HAP-1 (cell line): ENCODE results near the gene FGF12.

ENCODE experiments used
- DNase-seq, 2 experiments: peaks; one replicate each; pipeline ENCODE4 v3.0.0-alpha.2; 2016 to 2020; ENCODE audit warnings: low spot score in 2 of 2
- H3K27me3 ChIP-seq: fragments of 250-450 bp; sonication (Bioruptor Pico); 2 replicates; pipeline ENCODE4 v1.5.1; 2020; ENCODE audit warnings: low read depth, mild to moderate bottlenecking, moderate library complexity
- H3K36me3 ChIP-seq: fragments of 250-450 bp; sonication (Bioruptor Pico); replicated peaks from 2 replicates; pipeline ENCODE4 v1.5.1; 2020; ENCODE audit warnings: mild to moderate bottlenecking
- H3K4me1 ChIP-seq: fragments of 250-450 bp; sonication (Bioruptor Pico); 2 replicates; pipeline ENCODE4 v1.5.1; 2020; ENCODE audit warnings: mild to moderate bottlenecking
- H3K4me3 ChIP-seq: fragments of 250-450 bp; sonication (Bioruptor Pico); 2 replicates; pipeline ENCODE4 v1.5.1; 2020; ENCODE audit warnings: mild to moderate bottlenecking, moderate library complexity
- H3K9me3 ChIP-seq: fragments of 250-450 bp; sonication (Bioruptor Pico); 2 replicates; pipeline ENCODE4 v1.5.1; 2020; ENCODE audit warnings: mild to moderate bottlenecking, moderate library complexity
- in situ Hi-C: fragments of 300-500 bp; cut with MboI; formaldehyde crosslinking; loops from 3 replicates; pipeline ENCODE4 v1.14.3; 2020; ENCODE audit warnings: low sequenced_read_pairs, inconsistent platforms, mixed read lengths

The FGF12 gene

GRCh38 chr3:192652727-192653126 lies 74.6 kb downstream of the FGF12 start:
- Histone ChIP-seq H3K4me1 (no peaks in the 10 kb centered on the region), H3K36me3 (no peaks in the 10 kb centered on the region), H3K9me3 (no peaks in the 10 kb centered on the region), H3K4me3 (no peak overlapping the region), H3K27me3 (no peaks in the 10 kb centered on the region; the same call in 1 of the 2 replicates)
- DNase-seq = no peak
- in situ Hi-C loops = no loop called here

- H3K36me3 ChIP-seq = no peaks in the 10 kb centered on the region
- no peak for DNase-seq
- no peak overlapping the region for H3K4me3 ChIP-seq
- no peaks in the 10 kb centered on the region; the same call in 1 of the 2 replicates for H3K27me3 ChIP-seq
- in situ Hi-C loops = no loop called here
- no peaks in the 10 kb centered on the region for H3K9me3 ChIP-seq
- H3K4me1 ChIP-seq = no peaks in the 10 kb centered on the region
These were observed 75.4 kb downstream of the FGF12 start for GRCh38 chr3:192651836-192652512.

DNA sequence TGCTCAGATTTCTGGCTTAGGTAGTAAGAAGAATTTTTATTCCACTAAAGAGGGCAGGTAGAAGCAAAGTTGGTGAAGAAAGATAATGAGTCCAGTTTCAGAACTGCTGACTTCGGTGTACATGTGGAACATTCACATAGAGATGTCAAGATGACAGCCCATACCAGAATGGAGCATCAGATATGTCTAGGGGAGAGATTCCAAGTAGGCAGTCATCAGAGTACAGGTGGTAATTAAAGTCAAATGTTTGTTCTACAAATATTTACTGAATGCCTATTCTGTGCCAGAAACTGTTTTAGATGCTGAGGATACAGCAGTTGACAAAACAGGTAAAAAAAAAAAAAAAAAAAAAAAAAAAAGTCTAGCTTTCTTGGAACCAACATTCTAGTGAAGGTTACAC lies 81.9 kb downstream of the FGF12 start:
- no peaks in the 10 kb centered on the region for H3K9me3 ChIP-seq
- H3K4me1 ChIP-seq = no peaks in the 10 kb centered on the region
- in situ Hi-C loops = no loop called here
- no peak overlapping the region for H3K4me3 ChIP-seq
- peaks cover 6% of the 10 kb centered on the region; the same call in 1 of the 2 replicates for H3K27me3 ChIP-seq
- no peaks in the 10 kb centered on the region for H3K36me3 ChIP-seq
- no peak for DNase-seq

- in situ Hi-C loops = no loop called here
- no peak for DNase-seq
- H3K4me1 ChIP-seq = no peaks in the 10 kb centered on the region
- no peak overlapping the region for H3K4me3 ChIP-seq
- no peaks in the 10 kb centered on the region for H3K36me3 ChIP-seq
- H3K27me3 ChIP-seq = peaks cover 6% of the 10 kb centered on the region; the same call in 1 of the 2 replicates
- no peaks in the 10 kb centered on the region for H3K9me3 ChIP-seq
These were observed 84.7 kb downstream of the FGF12 start for GRCh38 chr3:192642651-192643050.

GRCh38 chr3:192641919-192642318 lies 85.4 kb downstream of the FGF12 start:
- no peak overlapping the region for H3K4me3 ChIP-seq
- H3K4me1 ChIP-seq = no peaks in the 10 kb centered on the region
- DNase-seq = no peak
- peaks cover 6% of the 10 kb centered on the region; the same call in 1 of the 2 replicates for H3K27me3 ChIP-seq
- in situ Hi-C loops = no loop called here
- no peaks in the 10 kb centered on the region for H3K36me3 ChIP-seq
- no peaks in the 10 kb centered on the region for H3K9me3 ChIP-seq

- in situ Hi-C loops = no loop called here
- Histone ChIP-seq H3K9me3 (no peaks in the 10 kb centered on the region), H3K4me1 (no peaks in the 10 kb centered on the region), H3K4me3 (no peak overlapping the region), H3K36me3 (no peaks in the 10 kb centered on the region), H3K27me3 (peaks cover 6% of the 10 kb centered on the region; the same call in 1 of the 2 replicates)
- DNase-seq = no peak
These were observed 87.4 kb downstream of the FGF12 start for GRCh38 chr3:192639987-192640386.

- H3K36me3 ChIP-seq = no peaks in the 10 kb centered on the region
- no peak for DNase-seq
- in situ Hi-C loops = no loop called here
- H3K4me1 ChIP-seq = no peaks in the 10 kb centered on the region
- H3K4me3 ChIP-seq = no peak overlapping the region
- peaks cover 6% of the 10 kb centered on the region; the same call in 1 of the 2 replicates for H3K27me3 ChIP-seq
- H3K9me3 ChIP-seq = no peaks in the 10 kb centered on the region
These were observed 89.5 kb downstream of the FGF12 start for GRCh38 chr3:192637803-192638202.

GRCh38 chr3:192636517-192637444 lies 90.6 kb downstream of the FGF12 start:
- Histone ChIP-seq H3K9me3 (no peaks in the 10 kb centered on the region), H3K4me1 (no peaks in the 10 kb centered on the region), H3K27me3 (no peaks in the 10 kb centered on the region), H3K4me3 (no peak overlapping the region), H3K36me3 (no peaks in the 10 kb centered on the region)
- in situ Hi-C loops = no loop called here
- no peak for DNase-seq

GRCh38 chr3:192629429-192629828 lies 97.9 kb downstream of the FGF12 start:
- H3K9me3 ChIP-seq = no peaks in the 10 kb centered on the region
- DNase-seq = no peak
- in situ Hi-C loops = no loop called here
- no peak overlapping the region for H3K4me3 ChIP-seq
- H3K36me3 ChIP-seq = no peaks in the 10 kb centered on the region
- no peaks in the 10 kb centered on the region for H3K27me3 ChIP-seq
- no peaks in the 10 kb centered on the region for H3K4me1 ChIP-seq

DNA sequence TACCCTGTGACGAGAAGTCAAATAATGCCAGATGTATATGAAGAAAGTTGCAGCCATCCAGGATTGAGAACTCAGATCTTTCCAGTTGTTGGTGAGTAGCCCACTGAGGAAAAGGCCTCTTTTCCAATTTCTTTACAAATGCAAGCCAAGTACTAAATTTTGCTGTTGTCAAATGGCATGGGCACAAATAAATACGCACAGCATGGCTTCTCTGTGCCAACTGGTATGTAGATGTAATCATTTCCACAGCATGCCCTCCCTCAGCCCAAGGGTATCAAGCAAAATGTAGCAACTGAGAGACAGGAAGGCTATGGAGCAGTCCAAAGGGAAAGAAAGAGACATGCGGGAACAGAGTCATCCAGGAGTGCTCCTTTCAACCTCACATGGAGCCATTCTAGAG lies 105.4 kb downstream of the FGF12 start:
- Histone ChIP-seq H3K4me1 (no peaks in the 10 kb centered on the region), H3K27me3 (0 out of 2 replicates have a peak, but pooled peaks cover 2% of the 10 kb centered on the region), H3K36me3 (no peaks in the 10 kb centered on the region), H3K4me3 (no peak overlapping the region), H3K9me3 (no peaks in the 10 kb centered on the region)
- DNase-seq = no peak
- in situ Hi-C loops = no loop called here

DNA sequence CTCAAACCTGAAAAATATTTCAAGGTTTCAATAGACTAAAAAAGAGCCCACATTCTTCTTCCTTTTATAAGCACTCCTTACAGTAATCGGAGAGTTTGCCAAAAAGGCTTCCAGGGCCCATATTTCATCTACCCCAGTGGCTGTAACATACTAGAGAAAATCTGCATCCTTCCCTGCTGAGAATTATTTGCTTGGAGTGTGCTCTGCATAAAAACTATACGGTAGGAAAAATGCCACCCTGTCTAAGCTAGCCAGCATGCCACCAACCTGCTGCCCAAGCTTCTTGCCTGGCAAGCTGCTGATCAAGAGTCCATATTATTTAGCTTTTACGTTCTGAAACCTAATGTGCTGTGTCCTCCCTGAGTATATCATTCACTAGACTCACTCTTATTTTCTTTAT lies 107.1 kb downstream of the FGF12 start:
- Histone ChIP-seq H3K4me3 (no peak overlapping the region), H3K9me3 (no peaks in the 10 kb centered on the region), H3K27me3 (0 out of 2 replicates have a peak, but pooled peaks cover 2% of the 10 kb centered on the region), H3K4me1 (no peaks in the 10 kb centered on the region), H3K36me3 (no peaks in the 10 kb centered on the region)
- in situ Hi-C loops = no loop called here
- DNase-seq = no peak

DNA sequence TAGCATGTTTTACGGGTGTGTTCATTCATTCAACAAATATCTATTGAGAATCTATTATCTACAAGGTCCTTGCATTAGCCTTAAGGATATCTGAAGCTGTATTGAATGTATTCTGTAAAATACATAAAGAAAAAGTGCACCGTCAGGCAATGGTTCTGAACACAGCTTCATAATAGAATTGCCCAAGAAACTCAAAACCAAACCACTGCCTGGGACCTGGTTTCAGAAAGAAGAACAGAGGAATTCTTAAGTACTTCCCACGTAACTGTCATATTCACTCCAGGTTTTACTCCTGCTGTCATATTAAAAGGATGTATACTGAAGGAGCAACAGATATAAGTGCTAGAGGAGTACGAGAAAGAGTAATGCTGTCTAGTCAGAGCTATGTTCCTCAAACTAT lies 115.9 kb downstream of the FGF12 start:
- in situ Hi-C loops = no loop called here
- no peaks in the 10 kb centered on the region for H3K36me3 ChIP-seq
- H3K27me3 ChIP-seq = peaks cover 4% of the 10 kb centered on the region; the same call in 1 of the 2 replicates
- DNase-seq = no peak
- H3K4me3 ChIP-seq = no peak overlapping the region
- no peaks in the 10 kb centered on the region for H3K4me1 ChIP-seq
- H3K9me3 ChIP-seq = no peaks in the 10 kb centered on the region

DNA sequence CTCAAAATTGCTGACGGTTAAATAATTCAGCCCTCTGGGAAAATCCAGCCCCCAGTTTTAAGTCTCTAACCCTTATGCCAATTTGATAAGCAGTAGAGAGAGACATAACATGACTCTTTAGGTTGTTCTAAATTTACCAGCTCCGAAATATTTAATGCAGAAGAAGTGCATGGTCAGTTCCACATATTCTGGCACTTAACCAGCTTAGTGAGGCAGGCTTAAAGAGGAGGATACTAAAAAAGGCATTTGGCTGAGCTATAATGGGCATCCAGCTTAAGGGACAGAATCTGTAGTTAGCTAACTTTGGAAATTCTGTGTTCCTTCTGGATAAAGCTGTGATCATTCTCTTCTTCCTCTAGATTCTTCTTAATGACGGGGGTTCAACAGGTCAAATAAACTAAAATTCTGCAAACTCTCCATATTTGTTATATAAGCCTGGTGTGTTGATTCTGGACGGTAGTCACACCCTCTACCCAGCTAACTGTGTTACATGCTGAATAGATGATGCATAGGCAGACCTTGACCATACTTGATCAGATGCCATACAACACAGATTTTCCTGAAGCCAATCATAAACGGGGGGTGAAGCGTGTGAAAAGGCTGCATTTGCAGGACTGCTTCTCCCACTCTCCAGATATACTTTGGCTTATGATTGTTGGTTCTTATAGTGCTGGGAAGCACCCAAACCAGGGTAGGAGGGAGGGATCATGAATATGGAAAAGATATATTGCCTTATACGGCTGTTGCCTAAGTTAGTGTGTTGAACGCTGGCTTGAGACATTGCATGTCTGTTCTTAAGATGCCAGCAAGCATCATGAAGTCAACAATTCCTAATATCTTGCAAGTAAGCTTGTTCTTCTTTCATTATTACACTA lies 118.4 kb downstream of the FGF12 start:
- Histone ChIP-seq H3K4me3 (no peak overlapping the region), H3K4me1 (no peaks in the 10 kb centered on the region), H3K36me3 (no peaks in the 10 kb centered on the region), H3K27me3 (peaks cover 4% of the 10 kb centered on the region; the same call in 1 of the 2 replicates), H3K9me3 (no peaks in the 10 kb centered on the region)
- in situ Hi-C loops = no loop called here
- no peak for DNase-seq
